Endothelial cell of umbilical vein (primary cell): Measurements from ENCODE around the gene GUK1. TPM values are rescaled to one million over a fixed set of nuclear protein-coding genes. Genes with fewer than 3 reads are reported as not detected.

Experiments
- BruUV-seq: library from RNA; stranded (reverse); fragments of 400-500 nt; replicated peaks from 2 replicates; lab custom pipeline; 2021; lab: Mats Ljungman, UMichigan
- CTCF ChIA-PET: fragments of 300-600, 350-600 bp; sonication (Branson Sonifier 250); formaldehyde crosslinking; loops from one replicate; lab custom pipeline; 2021; ENCODE audit warnings: antibody characterized with exemption, inconsistent platforms; lab: Charles Lee
- POLR2A ChIA-PET: fragments of 300-600, 350-600 bp; sonication (Branson Sonifier 250); formaldehyde crosslinking; loops from one replicate; lab custom pipeline; 2021; ENCODE audit warnings: antibody characterized with exemption, inconsistent platforms; lab: Charles Lee
- DNase-seq: peaks from one replicate; pipeline ENCODE4 v3.0.0-alpha.2; 2011; ENCODE audit warnings: low read depth, low spot score
- FAIRE-seq: peaks from 2 replicates; lab custom pipeline; 2011; peaks lifted over from hg19 to GRCh38; lab: Jason Lieb, UNC
- H2AFZ ChIP-seq: 2 replicates; pipeline ENCODE4 v1.6.0; 2012; ENCODE audit warnings: low read depth, low read length, control low read depth, inconsistent platforms
- H3K27ac ChIP-seq: 2 replicates; pipeline ENCODE4 v1.5.1; 2011; ENCODE audit warnings: low read depth, mild to moderate bottlenecking, control low read depth, low read length, moderate library complexity; ENCODE audit not compliant: insufficient read depth
- H3K27me3 ChIP-seq, 2 experiments: 2 replicates each; pipeline versions ENCODE4 v1.6.0 to v1.6.1; 2011; ENCODE audit warnings: low read length in 2 of 2, mixed read lengths in 1 of 2; ENCODE audit not compliant: control insufficient read depth in 2 of 2, insufficient read depth in 2 of 2
- H3K36me3 ChIP-seq, 2 experiments: 2 replicates in 1 of 2; 3 replicates in 1 of 2; pipeline ENCODE4 v1.5.1; 2011; ENCODE audit warnings: low read length in 2 of 2, mild to moderate bottlenecking in 1 of 2, moderate library complexity in 1 of 2; ENCODE audit not compliant: control insufficient read depth in 2 of 2, insufficient read depth in 2 of 2; ENCODE audit errors: extremely low read depth in 1 of 2
- H3K4me1 ChIP-seq: 3 replicates; pipeline ENCODE4 v1.5.1; 2011; ENCODE audit warnings: mild to moderate bottlenecking, low read length; ENCODE audit not compliant: control insufficient read depth, insufficient read depth; ENCODE audit errors: extremely low read depth
- H3K4me2 ChIP-seq: 2 replicates; pipeline ENCODE4 v1.6.1; 2011; ENCODE audit warnings: low read length, control low read depth, mixed read lengths; ENCODE audit not compliant: insufficient read depth
- H3K4me3 ChIP-seq, 3 experiments: fragments of 200-600 bp in 1 of 3; sonication (generic), shearing (Covaris generic) in 1 of 3; replicated peaks in 1 of 3; 2 replicates each; pipeline ENCODE4 v1.5.1; 2011 to 2016; ENCODE audit warnings: control low read depth in 3 of 3, low read length in 3 of 3, mild to moderate bottlenecking in 2 of 3, inconsistent platforms in 1 of 3, low read depth in 1 of 3, moderate library complexity in 1 of 3; ENCODE audit not compliant: insufficient read depth in 1 of 3
- H3K79me2 ChIP-seq: 2 replicates; pipeline ENCODE4 v1.6.0; 2012; ENCODE audit warnings: low read length, inconsistent platforms; ENCODE audit not compliant: control insufficient read depth, insufficient read depth
- H3K9ac ChIP-seq: replicated peaks from 2 replicates; pipeline ENCODE3; 2011; ENCODE audit warnings: low read length, control low read depth; ENCODE audit not compliant: insufficient read depth; ENCODE audit errors: extremely low read depth
- H3K9me1 ChIP-seq: replicated peaks from 3 replicates; pipeline ENCODE4 v1.6.0; 2011; ENCODE audit warnings: mild to moderate bottlenecking, low read length; ENCODE audit not compliant: control insufficient read depth, insufficient read depth; ENCODE audit errors: extremely low read depth
- H3K9me3 ChIP-seq: replicated peaks from 2 replicates; pipeline ENCODE4 v1.5.1; 2012; ENCODE audit warnings: low read length, inconsistent platforms; ENCODE audit not compliant: control insufficient read depth, insufficient read depth
- H4K20me1 ChIP-seq: replicated peaks from 2 replicates; pipeline ENCODE3; 2011; ENCODE audit warnings: mild to moderate bottlenecking, low read length; ENCODE audit not compliant: control insufficient read depth, insufficient read depth; ENCODE audit errors: extremely low read depth
- CTCF ChIP-seq, 2 donors: IDR thresholded peaks; 1 replicate in 1 of 2; 2 replicates in 1 of 2; pipeline ENCODE4 v1.5.1; 2011; ENCODE audit warnings: low read length in 2 of 2, mild to moderate bottlenecking in 2 of 2, moderate library complexity in 2 of 2, control low read depth in 1 of 2, inconsistent platforms in 1 of 2, low read depth in 1 of 2; ENCODE audit not compliant: insufficient read depth in 1 of 2; ENCODE audit errors: extremely low read depth in 1 of 2
- EZH2 ChIP-seq: IDR thresholded peaks from 2 replicates; pipeline ENCODE4 v1.6.1; 2012; ENCODE audit warnings: borderline replicate concordance, low read depth, mild to moderate bottlenecking, moderate library complexity, low read length, inconsistent platforms; ENCODE audit not compliant: severe bottlenecking
- FOS ChIP-seq: IDR thresholded peaks from 2 replicates; pipeline ENCODE4 v1.6.1; 2011; ENCODE audit warnings: mild to moderate bottlenecking, low read length, moderate library complexity, borderline replicate concordance; ENCODE audit not compliant: insufficient read depth
- GATA2 ChIP-seq: IDR thresholded peaks from 2 replicates; pipeline ENCODE4 v1.7.0; 2011; ENCODE audit warnings: low read depth, mild to moderate bottlenecking, moderate library complexity, mixed read lengths, low read length; ENCODE audit not compliant: insufficient read length, insufficient read depth
- JUN ChIP-seq: IDR thresholded peaks from 2 replicates; pipeline ENCODE4 v1.6.1; 2011; ENCODE audit warnings: borderline replicate concordance, low read depth; ENCODE audit not compliant: insufficient read length, insufficient read depth
- MAX ChIP-seq: IDR thresholded peaks from 2 replicates; pipeline ENCODE4 v1.6.1; 2011; ENCODE audit not compliant: insufficient read depth, insufficient read length
- MYC ChIP-seq: IDR thresholded peaks from one replicate; pipeline ENCODE4 v1.6.1; 2011; ENCODE audit warnings: mild to moderate bottlenecking, low read depth, low read length
- POLR2A ChIP-seq: IDR thresholded peaks from 2 replicates; pipeline ENCODE4 v1.6.1; 2012; ENCODE audit warnings: low read depth, mild to moderate bottlenecking, control low read depth, low read length
- POLR2AphosphoS5 ChIP-seq: IDR thresholded peaks from 2 replicates; pipeline ENCODE4 v1.6.1; 2012; ENCODE audit warnings: low read depth, mild to moderate bottlenecking, control low read depth, low read length, moderate library complexity; ENCODE audit not compliant: insufficient read depth
- dilution Hi-C: fragments of 300-500 bp; cut with MboI; formaldehyde crosslinking; loops from one replicate; pipeline ENCODE4 v1.15.0; 2019; ENCODE audit warnings: low sequenced_read_pairs; ENCODE audit not compliant: extremely low pct_ligation_motif_present
- intact Hi-C: fragments of 100-400 bp; cut with micrococcal nuclease; formaldehyde crosslinking; loops from one replicate; pipeline ENCODE4 v1.10.0; 2022
- polyA plus RNA-seq, 4 experiments: library from polyadenylated mRNA; depleted of rRNA in 3 of 4; stranded (reverse) in 3 of 4; unstranded in 1 of 4; fragments of >200 nt; gene quantifications; 2 replicates each; pipeline versions ENCODE4 v1.2.1 to v1.2.3, GENCODE V29; 2011 to 2012; ENCODE audit warnings: missing spikeins in 1 of 4
- total RNA-seq: library from RNA; stranded (reverse); gene quantifications from 2 replicates; pipeline ENCODE4 v1.2.3, GENCODE V29; 2021

The GUK1 gene
- total and polyA plus RNA-seq, 2 donors (not counting 3 experiments of a cell fraction or from before 2014, with no cell fraction given) = 239 to 742 TPM

GRCh38 chr1:228180959-228181644 lies 41.0 kb downstream of the GUK1 start:
- Histone ChIP-seq H3K79me2 (no peaks in the 10 kb centered on the region), H3K27me3 (no peaks in the 10 kb centered on the region), H3K9ac (no peak overlapping the region), H2AFZ (no peak overlapping the region), H3K4me1 (no peaks in the 10 kb centered on the region), H4K20me1 (no peaks in the 10 kb centered on the region), H3K9me3 (no peaks in the 10 kb centered on the region), H3K36me3 (peaks cover 0 to 5% of the 10 kb centered on the region in 2 experiments), H3K9me1 (no peaks in the 10 kb centered on the region), H3K4me2 (no peak overlapping the region), H3K4me3 (no peak overlapping the region), H3K27ac (no peak overlapping the region)
- dilution Hi-C loops = loop anchor here (10.0 kb wide), 1 partner anchor 56 kb away; no protein-coding TSS in a partner anchor
- BruUV-seq = no TSS peak
- FAIRE-seq (no peak), DNase-seq (no peak)
- ChIA-PET CTCF (interaction anchor here (0.7 to 2.0 kb wide), 4 partner anchors 14 to 182 kb away, joined by 3 to 7 read pairs (median 4); no protein-coding TSS in a partner anchor), POLR2A (no interaction called here)
- TF ChIP-seq MYC = no peak
- no peak for TF ChIP-seq POLR2A
- intact Hi-C loops = loop anchor here (2.0 kb wide), 1 partner anchor 50 kb away; no protein-coding TSS in a partner anchor

- no TSS peak for BruUV-seq
- POLR2A ChIA-PET = no interaction called here
- dilution Hi-C loops = loop anchor here (10.0 kb wide), 1 partner anchor 57 kb away; no protein-coding TSS in a partner anchor
These were observed 41.6 kb downstream of the GUK1 start for GRCh38 chr1:228181645-228182034.

More at GRCh38 chr1:228181645-228182034, 41.6 kb downstream of the GUK1 start:
- DNase-seq (no peak), FAIRE-seq (no peak)
- no peaks in the 10 kb centered on the region for H3K79me2 ChIP-seq
- H3K4me3 ChIP-seq = no peak overlapping the region
- no peaks in the 10 kb centered on the region for H3K4me1 ChIP-seq
- no peaks in the 10 kb centered on the region for H3K27me3 ChIP-seq
- H3K9me3 ChIP-seq = no peaks in the 10 kb centered on the region
- intact Hi-C loops = loop anchor here (2.0 kb wide), 1 partner anchor 51 kb away; no protein-coding TSS in a partner anchor
- H3K27ac ChIP-seq = no peak overlapping the region
- H2AFZ ChIP-seq = no peak overlapping the region
- H4K20me1 ChIP-seq = no peaks in the 10 kb centered on the region
- no peaks in the 10 kb centered on the region for H3K9me1 ChIP-seq
- H3K9ac ChIP-seq = no peak overlapping the region
- peaks cover 0 to 3% of the 10 kb centered on the region in 2 experiments for H3K36me3 ChIP-seq
- H3K4me2 ChIP-seq = no peak overlapping the region
- CTCF ChIA-PET = interaction anchor here (0.7 to 2.0 kb wide), 3 partner anchors 15 to 182 kb away, joined by 3 to 7 read pairs (median 3); no protein-coding TSS in a partner anchor
- TF ChIP-seq FOS (no peak), POLR2AphosphoS5 (no peak), JUN (no peak), MAX (no peak), CTCF (IDR thresholded peaks at IDR 0.05; ENCODE audit: extremely low read depth in 1 of 2, insufficient read depth in 1 of 2, low read depth in 1 of 2, low read length in 2 of 2) (no peak), MYC (no peak), POLR2A (no peak), EZH2 (no peak), GATA2 (no peak)
